LNCaP clone FGC (cell line): Measurements from ENCODE around the gene KCNQ1.

ENCODE experiments used
- DNase-seq: peaks from one replicate; pipeline ENCODE4 v3.0.0-alpha.2; 2011; ENCODE audit warnings: low read depth
- H3K4me3 ChIP-seq: 2 replicates; pipeline ENCODE4 v1.5.1; 2011; ENCODE audit warnings: mild to moderate bottlenecking, low read depth, low read length, control low read depth
- CTCF ChIP-seq: IDR thresholded peaks from 2 replicates; pipeline ENCODE4 v1.5.1; 2012; ENCODE audit warnings: mild to moderate bottlenecking; ENCODE audit not compliant: control insufficient read depth, insufficient read depth; ENCODE audit errors: extremely low read depth

KCNQ1 gene

DNA sequence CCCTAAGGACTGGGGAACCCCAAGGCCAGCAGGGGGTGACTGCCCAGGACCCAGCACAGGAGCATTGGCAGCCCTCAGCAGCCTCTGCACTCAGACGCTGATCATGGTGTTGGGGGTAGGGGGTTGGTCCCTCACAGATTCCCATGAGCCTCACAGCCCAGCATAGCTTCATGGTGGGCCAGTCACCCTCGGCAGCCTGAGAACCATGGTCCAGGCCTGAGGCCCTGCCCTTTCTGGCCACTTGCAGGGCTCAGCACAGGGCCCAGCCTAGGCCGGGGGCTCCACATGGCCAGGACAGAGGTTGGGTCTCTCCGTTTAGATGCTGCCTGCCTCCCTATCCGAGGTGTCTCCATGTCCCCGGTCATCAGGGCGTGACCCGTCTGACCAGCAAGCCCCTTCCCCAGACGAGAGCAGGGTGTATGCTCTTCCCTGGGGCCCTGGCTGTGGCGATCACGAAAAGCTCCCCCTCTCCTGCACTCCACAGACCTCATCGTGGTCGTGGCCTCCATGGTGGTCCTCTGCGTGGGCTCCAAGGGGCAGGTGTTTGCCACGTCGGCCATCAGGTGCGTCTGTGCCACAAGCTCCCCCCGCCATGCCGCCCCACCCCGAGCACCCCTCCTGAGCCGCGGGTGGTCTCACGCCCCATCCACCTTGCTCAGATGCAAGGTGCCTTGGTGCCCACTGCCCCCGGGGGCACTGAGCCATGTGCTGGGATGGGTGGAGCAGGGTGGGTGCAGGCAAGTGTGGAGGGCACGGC lies 126.2 kb downstream of the KCNQ1 start:
- DNase-seq = no peak
- TF ChIP-seq CTCF = no peak
- no peak overlapping the region for H3K4me3 ChIP-seq

GRCh38 chr11:2571598-2572281 lies 126.9 kb downstream of the KCNQ1 start:
- no peak for TF ChIP-seq CTCF
- no peak for DNase-seq
- H3K4me3 ChIP-seq = no peak overlapping the region

DNA sequence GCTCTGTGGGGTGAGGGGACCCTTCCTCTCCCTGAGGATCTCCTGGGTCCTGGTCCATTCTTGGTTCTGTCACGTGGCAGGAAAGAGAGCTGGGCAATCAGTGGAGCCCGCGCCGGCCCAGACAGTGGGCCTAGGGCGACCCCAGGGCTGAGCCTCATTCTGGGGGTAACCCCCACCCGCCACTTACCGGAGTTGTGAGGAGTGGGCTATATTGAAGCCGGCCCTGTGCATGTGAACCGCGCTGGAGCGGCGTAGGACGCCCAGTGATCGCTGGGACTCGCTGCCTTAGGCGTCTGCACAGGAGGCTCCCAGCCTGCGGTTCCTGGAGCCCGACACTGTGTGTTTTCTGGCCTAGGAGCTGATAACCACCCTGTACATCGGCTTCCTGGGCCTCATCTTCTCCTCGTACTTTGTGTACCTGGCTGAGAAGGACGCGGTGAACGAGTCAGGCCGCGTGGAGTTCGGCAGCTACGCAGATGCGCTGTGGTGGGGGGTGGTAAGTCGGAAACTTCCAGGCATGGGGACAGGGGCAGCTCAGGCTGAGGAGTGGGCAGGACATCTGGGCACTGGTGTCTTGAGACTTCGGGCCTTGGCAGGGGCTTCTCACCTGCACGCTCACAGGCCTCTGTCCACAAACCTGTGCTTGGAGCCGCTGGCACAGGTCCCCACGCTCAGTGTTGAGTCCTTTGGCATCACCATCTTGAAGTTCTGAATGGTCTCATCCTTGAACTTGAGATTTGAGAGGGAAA lies 127.9 kb downstream of the KCNQ1 start:
- no peak for TF ChIP-seq CTCF
- no peak overlapping the region for H3K4me3 ChIP-seq
- no peak for DNase-seq

DNA sequence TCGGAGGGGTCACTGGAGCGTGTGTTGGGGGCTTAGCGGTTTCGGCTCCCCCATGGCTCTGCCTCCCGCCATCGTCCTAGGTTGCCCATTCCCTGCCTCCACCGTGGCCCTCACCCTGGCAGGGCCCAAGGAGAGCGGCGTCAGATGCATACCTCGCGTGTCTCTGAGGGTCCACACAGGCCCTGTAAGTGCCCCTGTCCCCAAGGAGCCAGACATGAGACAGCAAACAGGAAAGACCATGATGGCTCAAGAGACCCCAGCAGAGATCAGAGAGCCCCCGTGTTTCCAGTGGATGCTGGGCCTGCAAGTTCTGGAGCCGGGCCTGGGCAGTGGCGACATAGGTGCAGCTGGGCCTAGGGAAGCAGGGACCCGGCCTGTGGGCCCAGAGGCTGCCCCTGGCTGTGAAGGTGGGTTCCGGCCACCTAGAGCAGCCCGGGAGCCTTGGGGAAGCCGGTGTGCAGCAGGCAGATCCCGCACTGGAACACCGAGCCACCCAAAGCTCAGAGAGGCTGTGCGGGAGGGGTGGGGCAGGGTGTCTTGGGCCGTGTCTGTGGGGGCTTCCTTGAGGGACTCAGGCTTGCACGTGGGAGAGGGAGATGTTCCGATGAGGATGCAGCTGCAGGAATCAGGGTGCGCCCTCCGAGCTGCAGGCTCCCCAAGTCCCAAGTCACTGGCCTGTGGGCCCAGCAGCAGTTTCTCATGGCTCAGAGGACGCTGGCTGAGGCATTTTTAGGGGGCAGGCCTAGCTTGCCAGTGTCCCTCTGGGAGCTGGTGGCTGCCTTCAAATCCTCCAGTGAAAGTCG lies 128.6 kb downstream of the KCNQ1 start:
- no peak overlapping the region for H3K4me3 ChIP-seq
- TF ChIP-seq CTCF = no peak
- DNase-seq = no peak

GRCh38 chr11:2574043-2574552 lies 129.3 kb downstream of the KCNQ1 start:
- no peak for TF ChIP-seq CTCF
- no peak overlapping the region for H3K4me3 ChIP-seq
- no peak for DNase-seq

DNA sequence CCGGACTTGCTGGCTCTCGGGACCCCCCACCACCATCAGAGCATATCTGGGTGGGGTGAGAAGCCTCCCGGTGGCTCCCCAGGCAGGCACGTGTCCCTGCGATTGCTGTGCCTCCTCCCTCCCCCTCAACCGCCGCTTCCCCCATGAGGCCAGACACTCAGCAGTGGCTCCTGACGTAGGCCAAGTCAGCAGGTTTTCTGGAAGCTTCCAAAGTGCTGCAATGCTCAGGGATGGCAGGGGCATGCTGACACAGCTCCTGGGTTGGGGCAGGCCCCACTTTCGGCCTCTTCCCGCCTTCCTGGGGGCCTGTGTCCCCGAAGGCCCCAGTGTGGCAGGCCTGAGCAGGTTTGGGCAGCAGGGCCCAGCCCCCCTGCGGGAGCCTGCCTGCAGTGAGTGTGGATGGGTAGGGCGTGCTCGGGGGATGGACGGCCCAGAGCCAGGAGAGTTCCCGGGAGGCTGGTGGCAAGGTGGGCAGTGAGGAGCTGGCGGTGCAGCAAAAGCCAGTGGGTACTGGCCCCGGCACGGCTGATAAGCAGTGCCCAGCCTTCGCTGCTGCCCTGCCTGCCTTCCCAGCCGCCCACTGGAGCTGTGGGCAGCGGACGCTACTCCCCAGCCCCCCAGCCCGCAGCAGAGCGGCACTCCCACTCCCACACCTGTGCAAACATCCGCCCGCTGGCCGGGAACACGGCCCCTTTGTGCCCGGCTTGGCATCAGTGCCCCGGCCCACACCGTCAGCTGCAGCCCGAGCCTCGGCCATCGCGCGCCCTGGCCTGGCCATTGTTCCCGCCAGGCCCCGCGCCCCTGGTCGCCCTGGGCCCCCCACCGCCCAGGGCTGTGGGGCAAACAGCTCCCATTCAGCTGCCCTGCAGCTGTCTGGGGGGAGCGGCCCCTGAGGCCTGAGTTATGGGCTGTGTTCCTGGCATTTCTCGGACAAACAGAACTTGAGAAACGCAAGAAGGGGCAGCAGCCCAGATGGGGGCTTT lies 130.0 kb downstream of the KCNQ1 start:
- no peak for DNase-seq
- no peak for TF ChIP-seq CTCF
- H3K4me3 ChIP-seq = no peak overlapping the region
